Adipose tissue (tissue), 3 donors: ENCODE data around the gene CLIP2. TPM values are rescaled to one million over a fixed set of nuclear protein-coding genes. Genes with fewer than 3 reads are reported as not detected.
"Not testable (repeated sequence)": the region's sequence is repeated elsewhere in the genome, so short reads cannot be mapped to it uniquely, and the experiment has no call there.

ENCODE experiments used
- H3K27ac ChIP-seq: one replicate; pipeline ENCODE4 v1.5.1; 2013; ENCODE audit warnings: low read depth, low read length
- WGBS, 3 donors: extraction: QIAGEN DNeasy Blood & Tissue Kit; methylation state at CpG; one replicate each; pipeline ENCODE4 v1.1.7; 2013; 5-methylcytosine and 5-hydroxymethylcytosine counted together
- polyA plus RNA-seq, 3 donors: library from polyadenylated mRNA; stranded (reverse); fragments of 200-250 nt; gene quantifications; one replicate each; pipeline ENCODE4 v1.2.3, GENCODE V29; 2013
- donor health status: healthy with polysubstance abuse.
- donor health status: Bipolar disorder and iron deficiency.
- donor health status: healthy.

CLIP2 gene
- polyA plus RNA-seq, 3 donors: 7.5 to 15.6 (median 9.4) TPM

- WGBS, 3 donors: 82 to 88% (median 83%) methylated on average over 3 of the region's 3 CpGs
These were observed 62.6 kb downstream of the CLIP2 start for GRCh38 chr7:74351836-74352235.

GRCh38 chr7:74352551-74353138 is 63.4 kb downstream of the CLIP2 start:
- 75 to 97% (median 90%) methylated on average over 4 of the region's 4 CpGs for WGBS, 3 donors
- H3K27ac ChIP-seq: not testable (repeated sequence)

More at GRCh38 chr7:74351836-74352235, 62.6 kb downstream of the CLIP2 start:
- no peak overlapping the region for H3K27ac ChIP-seq

GRCh38 chr7:74354009-74354408 is 64.8 kb downstream of the CLIP2 start:
- no peak overlapping the region for H3K27ac ChIP-seq
- WGBS, 3 donors: 95 to 98% (median 97%) methylated on average over 6 of the region's 6 CpGs

- H3K27ac ChIP-seq: no peak overlapping the region
- WGBS, 3 donors: 81 to 90% (median 83%) methylated on average over 4 of the region's 4 CpGs
These were observed 65.9 kb downstream of the CLIP2 start for GRCh38 chr7:74355091-74355490.

GRCh38 chr7:74356589-74357315 is 67.5 kb downstream of the CLIP2 start:
- 95 to 98% (median 97%) methylated on average over 10 of the region's 10 CpGs for WGBS, 3 donors
- H3K27ac ChIP-seq: no peak overlapping the region

GRCh38 chr7:74360008-74360407 is 70.8 kb downstream of the CLIP2 start:
- H3K27ac ChIP-seq: no peak overlapping the region
- WGBS, 3 donors: 96 to 98% (median 97%) methylated on average over 11 of the region's 11 CpGs

GRCh38 chr7:74362266-74362665 is 73.1 kb downstream of the CLIP2 start:
- 91 to 97% (median 92%) methylated on average over 6 of the region's 6 CpGs for WGBS, 3 donors
- no peak overlapping the region for H3K27ac ChIP-seq

- no peak overlapping the region for H3K27ac ChIP-seq
- WGBS, 3 donors: 80 to 87% (median 82%) methylated on average over 7 of the region's 7 CpGs
These were observed 74.9 kb downstream of the CLIP2 start for GRCh38 chr7:74364061-74364460.

GRCh38 chr7:74365322-74366022 is 76.3 kb downstream of the CLIP2 start:
- WGBS, 3 donors: 65 to 78% (median 70%) methylated on average over 10 of the region's 10 CpGs
- H3K27ac ChIP-seq: no peak overlapping the region

GRCh38 chr7:74371381-74372341 is 82.5 kb downstream of the CLIP2 start:
- no peak overlapping the region for H3K27ac ChIP-seq
- WGBS, 3 donors: 31 to 49% (median 42%) methylated on average over 13 of the region's 13 CpGs

GRCh38 chr7:74372511-74373111 is 83.4 kb downstream of the CLIP2 start:
- H3K27ac ChIP-seq: no peak overlapping the region
- 46 to 58% (median 51%) methylated on average over 27 to 28 of the region's 28 CpGs for WGBS, 3 donors

- 66 to 78% (median 75%) methylated on average over 3 of the region's 3 CpGs for WGBS, 3 donors
- H3K27ac ChIP-seq: no peak overlapping the region
These were observed 84.3 kb downstream of the CLIP2 start for GRCh38 chr7:74373536-74373935.

- 94 to 96% (median 95%) methylated on average over 29 to 31 of the region's 31 CpGs for WGBS, 3 donors
These were observed 86.6 kb downstream of the CLIP2 start for GRCh38 chr7:74375726-74376220.

GRCh38 chr7:74376256-74377036 is 87.2 kb downstream of the CLIP2 start:
- 89 to 92% (median 89%) methylated on average over 31 to 37 of the region's 37 CpGs for WGBS, 3 donors
- no peak overlapping the region for H3K27ac ChIP-seq

More at GRCh38 chr7:74375726-74376220, 86.6 kb downstream of the CLIP2 start:
- no peak overlapping the region for H3K27ac ChIP-seq

- no peak overlapping the region for H3K27ac ChIP-seq
- 62 to 80% (median 71%) methylated on average over 2 of the region's 2 CpGs for WGBS, 3 donors
These were observed 90.7 kb downstream of the CLIP2 start for GRCh38 chr7:74379938-74380337.

- H3K27ac ChIP-seq: no peak overlapping the region
- 46 to 69% (median 69%) methylated on average over 7 of the region's 7 CpGs for WGBS, 3 donors
These were observed 91.5 kb downstream of the CLIP2 start for GRCh38 chr7:74380720-74381119.

- 73 to 87% (median 87%) methylated on average over 4 of the region's 4 CpGs for WGBS, 3 donors
- H3K27ac ChIP-seq: not testable (repeated sequence)
These were observed 94.9 kb downstream of the CLIP2 start for GRCh38 chr7:74384086-74384485.
